GM12864 (cell line): Measurements from ENCODE around the gene GALNT16.

Experiments used
- DNase-seq: peaks from one replicate; pipeline ENCODE4 v3.0.0-alpha.2; 2011; ENCODE audit warnings: low read depth
- H3K4me3 ChIP-seq: 2 replicates; pipeline ENCODE4 v1.5.1; 2011; ENCODE audit warnings: mild to moderate bottlenecking, low read depth, low read length, control low read depth
- CTCF ChIP-seq: IDR thresholded peaks from 2 replicates; pipeline ENCODE4 v1.5.1; 2011; ENCODE audit warnings: low read depth, mild to moderate bottlenecking, moderate library complexity, low read length, control low read depth, inconsistent platforms; ENCODE audit errors: missing control alignments

Gene GALNT16

DNA sequence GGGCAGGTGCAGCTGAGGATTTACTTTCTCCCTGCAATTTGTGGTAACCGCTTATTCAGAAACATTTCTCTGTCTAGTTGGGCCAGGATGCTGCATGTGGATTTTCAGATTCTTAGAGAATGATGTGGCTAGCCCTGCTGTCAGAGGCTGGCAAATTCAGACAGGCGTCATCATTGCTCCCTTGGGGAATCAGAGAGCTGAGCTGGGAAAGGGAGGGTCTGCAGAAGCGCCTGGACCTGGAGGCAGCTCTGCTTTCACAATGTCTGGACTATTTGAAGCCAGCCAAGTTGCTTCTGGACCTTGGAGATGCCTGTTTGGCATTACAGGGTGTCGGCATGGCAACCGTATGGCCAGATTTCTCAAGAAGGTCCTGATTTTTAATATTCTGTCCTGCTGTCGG, 3.4 kb downstream of the GALNT16 start:
- no peak overlapping the region for H3K4me3 ChIP-seq
- TF ChIP-seq CTCF = no peak
- DNase-seq = no peak

DNA sequence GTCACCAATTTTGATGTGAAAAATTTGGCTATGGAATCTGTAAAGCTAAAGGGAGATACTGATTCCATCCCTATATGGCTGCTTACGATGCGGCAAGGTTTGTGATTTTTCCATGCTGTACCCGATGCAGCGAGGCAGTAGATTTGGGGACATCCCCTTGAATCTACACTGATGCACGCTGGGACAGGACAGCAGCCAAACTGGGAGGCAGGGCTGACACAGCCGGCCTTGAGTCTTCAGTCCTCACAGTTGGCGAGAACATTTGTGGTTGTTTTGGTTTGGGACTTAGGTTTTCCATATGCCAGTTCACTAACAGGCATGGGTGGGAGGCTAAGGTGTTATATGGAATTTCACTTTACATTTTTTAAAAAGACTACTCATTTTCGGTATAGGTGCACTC, 3.8 kb downstream of the GALNT16 start:
- TF ChIP-seq CTCF = no peak
- H3K4me3 ChIP-seq = no peak overlapping the region
- DNase-seq = no peak

DNA sequence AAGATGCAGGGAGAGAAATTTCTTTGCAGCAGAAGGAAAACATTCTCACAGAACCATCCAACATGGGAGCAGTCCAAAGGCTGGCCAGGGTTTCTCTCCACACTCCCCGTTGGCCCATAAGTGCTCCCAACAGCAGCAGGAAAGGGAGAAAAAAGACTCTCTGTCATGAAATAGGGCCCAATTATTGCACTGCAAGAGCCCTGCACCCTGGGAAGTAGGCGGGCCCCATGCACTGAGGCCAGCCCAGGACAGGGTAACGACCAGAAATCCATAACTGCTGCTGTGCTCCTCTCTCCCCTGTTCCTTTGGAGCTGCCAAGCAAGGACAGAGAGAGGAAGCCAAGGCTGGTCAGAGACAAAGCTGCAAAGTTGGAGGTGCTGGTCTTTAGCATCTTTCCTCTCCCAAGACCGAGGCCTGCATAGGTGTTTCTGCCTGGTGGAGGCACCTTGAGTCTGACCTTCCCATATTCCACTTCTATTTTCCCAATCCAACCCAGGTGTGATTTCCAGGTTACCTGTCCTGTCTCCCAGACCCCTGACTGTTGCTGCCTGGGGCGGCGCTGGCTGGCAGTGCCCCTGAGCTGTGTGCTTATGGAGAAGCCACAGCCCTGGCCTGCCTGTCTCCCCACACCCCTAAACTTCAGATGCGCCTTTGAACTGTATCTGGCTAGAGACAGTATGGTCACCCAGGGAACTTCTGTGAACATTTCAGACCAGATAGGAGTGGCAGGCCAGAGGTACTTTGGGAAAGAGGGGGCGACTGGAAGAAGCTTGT, 6.8 kb downstream of the GALNT16 start:
- H3K4me3 ChIP-seq = no peak overlapping the region
- no peak for TF ChIP-seq CTCF
- DNase-seq = no peak

GRCh38 chr14:69267492-69267891, 7.5 kb downstream of the GALNT16 start:
- H3K4me3 ChIP-seq = no peak overlapping the region
- no peak for TF ChIP-seq CTCF

GRCh38 chr14:69268223-69268622, 8.3 kb downstream of the GALNT16 start:
- H3K4me3 ChIP-seq = no peak overlapping the region
- DNase-seq = no peak
- no peak for TF ChIP-seq CTCF

More at GRCh38 chr14:69267492-69267891, 7.5 kb downstream of the GALNT16 start:
- DNase-seq = no peak

DNA sequence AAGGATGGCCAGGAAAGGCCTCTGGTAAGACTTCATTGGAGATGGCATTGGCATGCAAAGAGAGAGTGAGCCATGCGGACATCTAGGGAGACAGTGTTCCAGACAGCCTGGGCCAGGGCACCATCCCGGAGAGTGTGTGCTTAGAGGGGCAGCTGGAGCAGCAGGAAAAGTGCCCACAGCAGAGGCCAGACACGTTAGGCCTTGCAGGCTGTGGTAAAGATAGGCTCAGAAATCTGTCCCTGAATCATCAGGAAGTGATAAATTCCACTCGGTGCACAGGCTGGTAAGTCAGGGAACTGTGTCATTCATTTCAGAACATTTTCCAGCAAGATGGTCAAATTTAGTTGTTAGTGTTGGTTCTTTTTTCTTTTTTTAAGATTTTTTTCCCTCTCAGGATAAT, 8.8 kb downstream of the GALNT16 start:
- DNase-seq = no peak
- no peak for TF ChIP-seq CTCF
- H3K4me3 ChIP-seq = no peak overlapping the region

GRCh38 chr14:69269381-69269780, 9.4 kb downstream of the GALNT16 start:
- no peak for TF ChIP-seq CTCF
- no peak overlapping the region for H3K4me3 ChIP-seq
- DNase-seq = no peak
